Measurements from ENCODE around the gene ASAP3.

Gene ASAP3

GRCh38 chr1:23483321-23484252 lies at the start of gene ASAP3:
TSS of gene ASAP3 (minus strand) at chr1:23484179. CDS start at chr1:23484133, 46 bp downstream.
- TF ChIP-seq, protein P1, sequence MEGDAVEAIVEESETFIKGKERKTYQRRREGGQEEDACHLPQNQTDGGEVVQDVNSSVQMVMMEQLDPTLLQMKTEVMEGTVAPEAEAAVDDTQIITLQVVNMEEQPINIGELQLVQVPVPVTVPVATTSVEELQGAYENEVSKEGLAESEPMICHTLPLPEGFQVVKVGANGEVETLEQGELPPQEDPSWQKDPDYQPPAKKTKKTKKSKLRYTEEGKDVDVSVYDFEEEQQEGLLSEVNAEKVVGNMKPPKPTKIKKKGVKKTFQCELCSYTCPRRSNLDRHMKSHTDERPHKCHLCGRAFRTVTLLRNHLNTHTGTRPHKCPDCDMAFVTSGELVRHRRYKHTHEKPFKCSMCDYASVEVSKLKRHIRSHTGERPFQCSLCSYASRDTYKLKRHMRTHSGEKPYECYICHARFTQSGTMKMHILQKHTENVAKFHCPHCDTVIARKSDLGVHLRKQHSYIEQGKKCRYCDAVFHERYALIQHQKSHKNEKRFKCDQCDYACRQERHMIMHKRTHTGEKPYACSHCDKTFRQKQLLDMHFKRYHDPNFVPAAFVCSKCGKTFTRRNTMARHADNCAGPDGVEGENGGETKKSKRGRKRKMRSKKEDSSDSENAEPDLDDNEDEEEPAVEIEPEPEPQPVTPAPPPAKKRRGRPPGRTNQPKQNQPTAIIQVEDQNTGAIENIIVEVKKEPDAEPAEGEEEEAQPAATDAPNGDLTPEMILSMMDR (conservative IDR thresholded peaks at IDR 0.05; ENCODE audit: control insufficient read depth, insufficient read depth, low read depth, low read length) = peak; percentile 1
- peak; percentile 38 for DNase-seq (ENCODE audit: low read depth)
- H3K4me3 ChIP-seq (ENCODE audit: control insufficient read depth, low read depth, low read length) = peak within 1 kb of the TSS; percentile 74

- no peak overlapping the region for H3K4me3 ChIP-seq (ENCODE audit: control insufficient read depth, low read depth, low read length)
- TF ChIP-seq, protein P1 (conservative IDR thresholded peaks at IDR 0.05; ENCODE audit: control insufficient read depth, insufficient read depth, low read depth, low read length) = no peak
- no peak for DNase-seq (ENCODE audit: low read depth)
Observed at GRCh38 chr1:23533246-23534023, 49.5 kb upstream of the ASAP3 start.

- DNase-seq (ENCODE audit: low read depth) = no peak
- peak overlapping the region; percentile 34 for H3K4me3 ChIP-seq (ENCODE audit: control insufficient read depth, low read depth, low read length)
- TF ChIP-seq, protein P1 (conservative IDR thresholded peaks at IDR 0.05; ENCODE audit: control insufficient read depth, insufficient read depth, low read depth, low read length) = no peak
Observed at GRCh38 chr1:23531562-23532094, 47.6 kb upstream of the ASAP3 start.

DNA sequence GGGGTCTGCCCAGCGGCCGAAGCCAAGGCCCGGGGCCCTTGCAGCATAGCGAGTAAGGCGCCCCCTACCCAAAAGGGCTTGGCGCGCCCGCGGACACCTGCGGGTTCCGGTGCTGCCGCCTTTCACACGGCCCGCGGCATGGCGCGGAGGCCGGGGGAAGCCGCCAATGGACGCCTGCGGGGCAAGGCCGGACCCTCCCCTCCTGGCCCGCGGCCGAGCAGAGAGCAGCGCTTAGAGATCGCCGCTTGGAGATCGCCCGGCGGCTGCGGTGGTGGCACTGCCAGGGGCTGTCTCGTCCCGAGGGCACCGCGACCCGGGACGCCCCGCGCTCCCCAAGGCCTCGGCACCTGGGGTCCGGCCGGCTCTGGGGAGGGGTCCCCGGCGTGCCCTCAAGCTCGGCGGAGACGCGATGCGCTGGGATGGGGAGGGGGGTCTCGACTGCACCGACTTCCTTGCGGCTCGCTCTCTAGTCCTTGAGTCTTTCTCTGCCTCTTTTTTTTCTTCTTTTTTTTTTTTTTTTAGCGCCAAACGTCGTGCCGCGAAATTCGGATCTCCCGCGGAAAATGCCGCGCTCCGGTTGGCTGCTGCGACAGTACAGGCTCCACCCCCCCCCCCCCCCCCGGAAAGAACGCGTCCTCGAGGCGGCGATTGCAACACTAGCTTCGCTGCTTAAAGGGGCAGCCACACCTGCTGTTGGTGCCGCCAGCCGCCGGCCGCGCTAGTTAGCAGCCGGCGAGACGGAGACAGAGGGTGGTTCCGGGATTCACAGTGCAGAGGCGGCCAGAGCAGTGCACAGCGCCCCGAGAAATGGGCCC lies 47.0 kb upstream of the ASAP3 start, which contains the start of gene E2F2:
Gene E2F2, minus strand, starts transcription at position 487 of the 815 bp plus-strand sequence. Its CDS starts 440 bp downstream, at position 47.
- DNase-seq (ENCODE audit: low read depth) = peak; percentile 77
- H3K4me3 ChIP-seq (ENCODE audit: control insufficient read depth, low read depth, low read length) = peak within 1 kb of the TSS; percentile 57
- TF ChIP-seq, protein P1 (conservative IDR thresholded peaks at IDR 0.05; ENCODE audit: control insufficient read depth, insufficient read depth, low read depth, low read length) = no peak

DNA sequence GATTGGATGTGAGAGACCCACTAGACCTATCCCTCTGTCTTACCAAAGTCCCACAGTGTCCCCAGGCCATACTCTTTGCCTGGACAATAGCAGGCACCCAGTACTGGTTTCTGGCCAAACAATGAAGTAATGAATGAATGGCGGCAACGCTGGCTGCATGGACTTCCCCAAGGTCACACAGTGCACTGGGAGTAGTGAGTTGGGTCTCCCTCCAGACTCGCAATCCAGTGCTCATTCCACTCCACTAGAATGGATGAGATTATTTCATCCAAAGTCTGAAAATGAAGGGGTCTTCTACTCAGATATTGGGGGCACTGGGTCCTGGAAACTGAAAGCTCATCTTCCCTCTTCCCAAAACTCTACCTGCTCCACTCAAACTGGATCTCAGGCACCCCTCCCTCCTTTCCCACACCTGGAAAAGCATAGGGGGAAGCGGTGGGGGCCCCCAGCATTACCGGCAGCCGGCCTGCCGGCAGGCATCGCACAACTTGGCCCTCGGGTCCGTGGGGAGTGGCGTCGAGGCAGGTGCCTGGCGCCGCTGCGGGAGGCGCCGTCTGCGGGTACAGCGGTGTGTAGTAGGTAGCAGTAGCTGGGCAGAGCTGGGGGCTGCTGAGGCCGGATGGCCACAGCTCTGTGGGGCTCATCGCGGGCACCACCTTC lies 46.2 kb upstream of the ASAP3 start:
- TF ChIP-seq, protein P1 (conservative IDR thresholded peaks at IDR 0.05; ENCODE audit: control insufficient read depth, insufficient read depth, low read depth, low read length) = no peak
- DNase-seq (ENCODE audit: low read depth) = no peak
- H3K4me3 ChIP-seq (ENCODE audit: control insufficient read depth, low read depth, low read length) = peak overlapping the region; percentile 57

All from fibroblast of mammary gland (primary cell).